A673 (cell line): ENCODE data around the gene CMTM5. TPM values are rescaled to one million over a fixed set of nuclear protein-coding genes. Genes with fewer than 3 reads are reported as not detected.

Experiments used
- BruUV-seq: library from RNA; stranded (reverse); fragments of 400-500 nt; replicated peaks from 2 replicates; lab custom pipeline; 2021; lab: Mats Ljungman, UMichigan
- CTCF ChIA-PET: fragments of 300-600 bp; sonication (Branson Sonifier 250); formaldehyde crosslinking; loops from one replicate; lab custom pipeline; 2022; ENCODE audit warnings: antibody characterized with exemption; lab: Charles Lee
- POLR2A ChIA-PET: fragments of 300-600 bp; sonication (Branson Sonifier 250); formaldehyde crosslinking; loops from one replicate; lab custom pipeline; 2022; ENCODE audit warnings: antibody characterized with exemption; ENCODE audit not compliant: low non-redundant PET; lab: Charles Lee
- DNase-seq: peaks from one replicate; pipeline ENCODE4 v3.0.0-alpha.2; 2015; ENCODE audit warnings: low spot score
- H3K27ac ChIP-seq: fragments of 200-600 bp; sonication (generic); 2 replicates; pipeline ENCODE4 v1.5.1; 2016; ENCODE audit warnings: mixed run types, low read depth, mild to moderate bottlenecking, mixed read lengths, antibody characterized with exemption, low read length; ENCODE audit not compliant: poor library complexity, severe bottlenecking
- H3K27me3 ChIP-seq: fragments of 200-600 bp; sonication (generic); replicated peaks from 2 replicates; pipeline ENCODE4 v1.6.1; 2017; ENCODE audit warnings: mixed run types, low read depth, mild to moderate bottlenecking, mixed read lengths, antibody characterized with exemption, low read length; ENCODE audit not compliant: insufficient read depth, poor library complexity
- H3K36me3 ChIP-seq: fragments of 200-600 bp; sonication (generic); 2 replicates; pipeline ENCODE4 v1.6.1; 2016; ENCODE audit warnings: mixed run types, mild to moderate bottlenecking, mixed read lengths, antibody characterized with exemption, low read length; ENCODE audit not compliant: insufficient read depth, poor library complexity, severe bottlenecking
- H3K4me1 ChIP-seq: fragments of 200-600 bp; sonication (generic); 2 replicates; pipeline ENCODE4 v1.6.1; 2017; ENCODE audit warnings: mixed run types, mild to moderate bottlenecking, mixed read lengths, antibody characterized with exemption, low read length; ENCODE audit not compliant: insufficient read depth, poor library complexity, severe bottlenecking
- H3K4me3 ChIP-seq: fragments of 200-600 bp; sonication (generic); 2 replicates; pipeline ENCODE4 v1.5.1; 2016; ENCODE audit warnings: low read depth, mixed run types, mild to moderate bottlenecking, mixed read lengths, low read length; ENCODE audit not compliant: poor library complexity, severe bottlenecking
- H3K9me3 ChIP-seq: fragments of 200-600 bp; sonication (generic); 2 replicates; pipeline ENCODE4 v1.6.1; 2016; ENCODE audit warnings: mixed run types, low read depth, mild to moderate bottlenecking, mixed read lengths, antibody characterized with exemption, low read length; ENCODE audit not compliant: poor library complexity, severe bottlenecking
- CTCF ChIP-seq: fragments of 300-800, 200-600 bp; sonication (generic); conservative IDR thresholded peaks from 2 replicates; pipeline ENCODE4 v1.5.1; 2017; ENCODE audit warnings: low read depth, mild to moderate bottlenecking, antibody characterized with exemption, low read length, moderate library complexity, mixed read lengths
- EZH2 ChIP-seq: fragments of 200-600 bp; sonication (generic); IDR thresholded peaks from 2 replicates; pipeline ENCODE4 v1.6.1; 2017; ENCODE audit warnings: borderline replicate concordance, low read depth, mild to moderate bottlenecking, mixed read lengths, antibody characterized with exemption, low read length; ENCODE audit not compliant: poor library complexity, severe bottlenecking
- intact Hi-C: fragments of 100-400 bp; cut with micrococcal nuclease; formaldehyde crosslinking; loops from one replicate; pipeline ENCODE4 v1.10.0; 2022; ENCODE audit not compliant: unreplicated experiment
- total RNA-seq: library from RNA; stranded (reverse); gene quantifications from 2 replicates; pipeline ENCODE4 v1.2.3, GENCODE V29; 2021

Gene CMTM5
- total RNA-seq, 1 experiment from 2014 or later = not detected

GRCh38 chr14:23401291-23401690 is 24.4 kb downstream of the CMTM5 start:
- Histone ChIP-seq H3K4me1 (no peaks in the 10 kb centered on the region), H3K36me3 (no peaks in the 10 kb centered on the region), H3K27ac (no peak overlapping the region), H3K27me3 (peaks cover 10% of the 10 kb centered on the region), H3K9me3 (no peaks in the 10 kb centered on the region), H3K4me3 (no peak overlapping the region)
- DNase-seq = no peak
- intact Hi-C loops = no loop called here
- TF ChIP-seq CTCF (no peak), EZH2 (no peak)
- BruUV-seq = no TSS peak
- CTCF ChIA-PET = no interaction called here
- POLR2A ChIA-PET = no interaction called here

- Histone ChIP-seq H3K36me3 (no peaks in the 10 kb centered on the region), H3K27me3 (peaks cover 14% of the 10 kb centered on the region), H3K9me3 (no peaks in the 10 kb centered on the region), H3K27ac (no peak overlapping the region), H3K4me1 (no peaks in the 10 kb centered on the region), H3K4me3 (no peak overlapping the region)
- POLR2A ChIA-PET = no interaction called here
- no TSS peak for BruUV-seq
- TF ChIP-seq CTCF = no peak
- no peak for TF ChIP-seq EZH2
- CTCF ChIA-PET = interaction anchor here (0.5 kb wide), 1 partner anchor 41 kb away, joined by 5 read pairs; no protein-coding TSS in a partner anchor
- no peak for DNase-seq
- intact Hi-C loops = no loop called here
Observed at GRCh38 chr14:23402296-23403138, 25.7 kb downstream of the CMTM5 start.

GRCh38 chr14:23403139-23403438 is 26.2 kb downstream of the CMTM5 start:
- Histone ChIP-seq H3K27ac (no peak overlapping the region), H3K9me3 (no peaks in the 10 kb centered on the region), H3K36me3 (no peaks in the 10 kb centered on the region), H3K4me1 (no peaks in the 10 kb centered on the region), H3K4me3 (no peak overlapping the region), H3K27me3 (peaks cover 14% of the 10 kb centered on the region)
- ChIA-PET CTCF (no interaction called here), POLR2A (no interaction called here)
- no peak for TF ChIP-seq EZH2
- no peak for TF ChIP-seq CTCF
- no TSS peak for BruUV-seq
- intact Hi-C loops = no loop called here
- no peak for DNase-seq
